ENCODE results near the gene STK39.
"Not testable (repeated sequence)": the region's sequence is repeated elsewhere in the genome, so short reads cannot be mapped to it uniquely, and the experiment has no call there.

Gene STK39

GRCh38 chr2:168134485-168134884, 112.9 kb downstream of the STK39 start:
- DNase-seq: no peak

DNA sequence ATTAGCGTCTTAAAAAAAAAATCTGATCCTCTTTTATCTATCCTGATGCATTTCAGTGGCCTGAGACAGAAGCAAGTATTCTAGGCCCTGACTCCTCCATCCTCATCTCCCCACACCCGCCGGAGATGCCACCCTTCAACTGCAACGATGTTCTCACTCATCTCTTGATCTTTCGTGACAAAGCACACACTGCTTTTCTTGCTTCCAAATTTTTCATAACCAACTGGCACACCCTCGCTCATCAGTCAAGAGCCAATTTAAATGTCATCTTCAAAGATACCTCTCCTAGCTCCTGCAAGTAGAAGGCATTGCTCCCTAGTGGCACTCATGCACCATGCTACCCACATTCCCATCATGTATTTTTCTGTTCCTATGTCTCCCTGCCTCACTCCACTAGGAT, 115.0 kb downstream of the STK39 start:
- DNase-seq: no peak

DNA sequence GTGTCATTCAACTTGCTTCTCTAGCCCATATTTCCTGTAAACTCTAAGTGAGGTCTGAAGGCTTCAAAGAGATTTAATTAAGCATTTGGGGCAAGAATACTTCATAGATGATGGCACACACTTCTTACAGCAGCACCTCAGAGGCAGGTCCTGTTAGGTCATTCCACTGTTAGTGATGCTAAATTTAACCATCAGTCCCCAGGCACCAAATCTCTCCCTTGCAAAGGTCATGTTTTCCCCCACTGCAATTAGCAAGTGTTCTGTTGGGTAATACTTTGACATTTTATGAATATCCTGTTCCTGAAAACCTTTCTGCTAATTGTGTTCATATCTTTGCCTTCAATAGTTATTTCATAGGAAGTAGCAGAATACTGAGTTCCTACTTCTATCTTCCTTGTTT, 117.0 kb downstream of the STK39 start:
- DNase-seq: no peak

DNA sequence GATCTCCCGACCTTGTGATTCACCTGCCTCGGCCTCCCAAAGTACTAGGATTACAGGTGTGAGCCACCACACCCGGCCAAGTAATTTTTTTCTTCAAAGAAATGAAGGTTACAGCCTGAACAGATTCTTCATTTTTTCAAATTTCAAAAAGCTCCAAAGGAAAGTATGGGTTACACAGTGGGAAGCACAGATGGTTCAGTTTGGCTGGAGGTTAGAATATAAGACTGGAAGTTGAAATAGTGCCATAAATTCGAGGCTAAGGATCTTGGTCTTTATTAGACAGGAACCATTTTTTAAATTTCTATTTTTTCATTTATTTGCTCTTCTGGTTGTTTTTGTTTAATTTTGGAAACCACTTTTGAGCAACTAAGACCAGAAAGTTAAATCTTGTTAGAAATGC, 120.0 kb downstream of the STK39 start:
- no peak for DNase-seq

GRCh38 chr2:168122210-168122609, 125.2 kb downstream of the STK39 start:
- not testable (repeated sequence) for DNase-seq

- no peak for DNase-seq
Observed at GRCh38 chr2:168120730-168121129, 126.7 kb downstream of the STK39 start.

DNA sequence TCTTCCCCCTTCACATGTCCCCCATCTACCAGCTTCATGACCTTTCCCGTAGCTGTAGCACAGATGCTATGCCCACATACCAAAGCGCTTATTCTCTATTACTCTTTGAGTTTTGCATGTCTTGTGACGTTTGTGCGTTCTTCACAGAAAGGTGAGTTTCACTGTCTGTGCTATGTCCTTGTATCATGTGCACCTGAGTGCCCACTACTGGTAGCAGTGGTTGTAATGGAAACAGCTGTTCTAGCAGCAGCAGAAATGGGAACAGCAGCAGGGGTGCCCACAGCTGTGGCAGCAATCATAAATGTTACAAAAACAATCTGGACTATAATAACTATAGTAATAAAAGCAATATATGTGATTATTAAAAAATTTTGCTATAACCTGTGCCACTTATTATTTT, 127.1 kb downstream of the STK39 start:
- DNase-seq: no peak

- no peak for DNase-seq
Observed at GRCh38 chr2:168119515-168120141, 127.8 kb downstream of the STK39 start.

DNA sequence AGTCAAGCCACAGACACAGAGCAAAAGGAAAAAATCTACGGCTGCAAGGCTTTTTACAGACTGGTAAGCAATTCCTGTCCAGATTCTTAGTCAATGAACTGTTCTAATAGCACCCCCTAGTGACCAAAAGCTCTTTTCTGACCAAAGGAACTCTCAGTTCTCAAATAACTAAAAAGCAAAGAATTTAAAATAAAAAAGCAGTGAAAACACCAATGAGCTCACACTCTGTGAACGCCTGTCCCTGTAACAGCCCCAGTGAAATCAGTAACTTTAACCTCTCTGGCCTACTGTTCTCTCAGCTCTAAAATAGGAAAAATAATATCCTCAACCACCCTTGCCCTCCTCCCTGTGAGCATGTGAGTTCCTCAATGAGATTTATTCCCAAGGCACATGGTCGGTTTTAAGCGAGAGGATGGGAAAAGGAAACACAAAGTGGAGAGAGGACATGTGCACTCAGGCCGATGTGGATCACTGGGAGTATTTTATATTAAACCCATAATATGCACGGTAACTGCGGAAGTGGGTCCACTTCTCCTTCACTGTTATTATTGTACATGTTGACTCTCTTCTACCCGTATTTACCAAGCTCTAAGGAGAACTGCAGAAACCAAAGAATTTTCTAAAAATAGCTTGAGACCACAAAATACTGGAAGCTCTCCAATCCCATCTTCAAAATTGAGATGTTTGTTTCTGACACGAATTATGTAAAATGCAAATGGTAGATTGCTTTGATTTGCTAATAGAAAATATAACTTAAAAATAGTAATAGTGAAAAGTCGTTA, 128.5 kb downstream of the STK39 start:
- no peak for DNase-seq

DNA sequence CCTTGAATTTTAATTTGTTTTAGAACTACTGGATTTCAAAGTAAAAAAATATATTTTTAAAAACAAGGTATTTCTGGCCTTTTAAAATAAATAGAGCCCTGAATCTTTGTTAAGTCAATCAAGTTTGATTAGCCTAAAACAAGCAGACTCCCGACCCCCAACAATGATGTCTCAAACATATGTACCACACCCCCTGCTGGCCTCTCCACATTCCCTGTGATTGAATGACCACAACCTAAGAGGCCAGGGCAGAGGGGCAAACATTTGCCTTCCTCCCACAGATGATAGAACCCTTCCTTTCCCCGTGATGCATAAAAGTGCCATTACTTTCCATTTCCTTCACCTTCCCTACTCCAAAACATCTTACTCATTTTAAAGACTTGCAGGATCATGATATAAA, 130.9 kb downstream of the STK39 start:
- DNase-seq: no peak

GRCh38 chr2:168114619-168115018, 132.8 kb downstream of the STK39 start:
- no peak for DNase-seq

GRCh38 chr2:168114040-168114439, 133.4 kb downstream of the STK39 start:
- DNase-seq: no peak

DNA sequence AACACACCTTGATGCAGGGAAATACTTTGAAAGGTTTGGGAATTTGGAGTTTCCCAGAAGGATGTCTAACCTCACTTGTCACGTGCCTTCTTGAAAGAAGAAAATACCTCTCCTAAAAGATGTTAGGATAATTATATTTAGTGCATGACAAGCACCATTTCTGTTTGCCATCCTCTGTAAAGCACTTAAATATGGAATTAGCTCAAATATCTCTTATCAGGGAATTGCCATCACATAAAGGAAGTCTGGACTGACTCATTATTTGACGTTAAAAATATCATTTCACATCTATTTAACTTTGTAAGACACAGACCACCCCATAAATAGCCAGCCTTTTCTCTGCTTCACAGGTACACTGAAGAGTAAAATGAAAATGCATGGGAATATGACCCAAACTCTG, 140.1 kb downstream of the STK39 start:
- DNase-seq: no peak

DNA sequence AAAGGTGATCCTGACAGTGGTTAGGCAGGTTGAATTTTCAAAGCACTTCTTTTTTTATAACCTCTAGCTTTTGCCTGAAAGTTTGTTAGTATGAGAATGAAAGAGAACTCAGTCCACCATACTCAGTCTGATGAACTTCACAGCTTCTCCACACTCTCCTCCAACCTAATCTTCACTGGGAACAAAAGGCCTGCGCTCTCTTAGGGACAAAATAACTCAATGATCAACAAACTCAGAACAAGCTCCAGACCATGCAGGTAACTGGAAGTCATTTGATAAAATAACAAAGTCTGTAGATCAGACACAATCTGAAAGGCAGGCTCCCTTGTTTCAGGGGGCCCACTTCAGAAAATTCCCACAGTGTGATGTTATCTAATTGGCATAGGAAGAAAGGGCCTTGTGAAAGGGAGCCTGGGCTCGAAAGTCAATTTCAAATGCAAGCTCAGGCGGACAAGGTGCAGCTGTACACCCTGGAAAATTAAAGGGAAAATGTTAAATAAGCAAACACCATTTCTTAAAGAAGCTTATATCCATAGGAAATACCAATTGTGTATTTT, 142.2 kb downstream of the STK39 start:
- DNase-seq: no peak

DNA sequence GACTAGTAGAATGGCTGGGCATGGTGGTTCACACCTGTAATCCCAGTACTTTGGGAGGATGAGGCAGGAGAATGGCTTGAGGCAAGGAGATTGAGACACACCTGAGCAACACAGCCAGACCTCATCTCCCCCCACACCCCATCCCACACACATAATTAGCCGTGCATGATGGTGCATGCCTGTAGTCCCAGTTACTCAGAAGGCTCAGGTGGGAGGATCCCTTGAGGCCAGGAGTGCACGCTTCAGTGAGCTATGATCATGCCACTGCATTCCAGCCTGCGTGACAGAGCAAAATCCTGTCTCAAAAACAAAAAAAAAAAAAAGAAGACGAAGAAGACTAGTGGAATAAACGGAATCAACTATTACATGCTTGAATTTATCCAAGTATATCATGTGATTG, 150.0 kb downstream of the STK39 start:
- no peak for DNase-seq

- DNase-seq: no peak
Observed at GRCh38 chr2:168096158-168096557, 151.2 kb downstream of the STK39 start.

GRCh38 chr2:168091986-168092385, 155.4 kb downstream of the STK39 start:
- no peak for DNase-seq

DNA sequence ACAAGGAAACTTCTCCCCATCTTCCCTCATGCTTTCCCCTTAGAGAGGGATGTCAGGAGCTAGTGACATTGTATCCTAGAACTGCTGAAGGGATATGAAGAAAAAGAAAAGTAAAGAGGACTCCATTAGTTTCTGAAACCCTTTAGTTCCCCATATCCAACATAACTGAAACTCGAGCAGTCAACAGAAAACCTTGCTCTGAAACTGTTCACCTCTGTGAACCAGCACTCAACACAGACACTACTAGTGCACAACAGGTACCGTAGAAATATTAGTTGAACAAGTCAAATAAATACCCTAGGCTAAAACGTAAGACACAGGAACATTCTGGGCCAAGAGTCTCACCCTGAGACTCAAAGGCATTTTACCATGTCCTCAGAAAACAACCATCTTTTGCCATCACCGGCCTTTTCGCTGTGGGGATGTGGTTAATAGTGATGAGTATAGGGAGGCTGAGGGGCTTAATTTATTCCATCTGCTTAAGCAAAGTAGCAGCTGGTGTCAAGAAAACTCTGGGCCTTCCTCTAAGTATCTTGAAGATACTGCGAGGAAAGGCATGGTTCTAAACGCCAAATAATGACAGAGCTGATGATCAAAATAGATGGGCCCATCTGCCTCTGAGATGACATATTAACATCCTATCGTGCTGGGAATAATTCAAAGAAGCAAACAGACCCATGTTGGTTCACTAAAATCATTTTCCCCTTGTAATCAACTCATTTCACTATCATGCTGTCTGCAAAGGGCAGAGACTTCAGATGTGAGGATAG, 156.8 kb downstream of the STK39 start:
- no peak for DNase-seq

DNA sequence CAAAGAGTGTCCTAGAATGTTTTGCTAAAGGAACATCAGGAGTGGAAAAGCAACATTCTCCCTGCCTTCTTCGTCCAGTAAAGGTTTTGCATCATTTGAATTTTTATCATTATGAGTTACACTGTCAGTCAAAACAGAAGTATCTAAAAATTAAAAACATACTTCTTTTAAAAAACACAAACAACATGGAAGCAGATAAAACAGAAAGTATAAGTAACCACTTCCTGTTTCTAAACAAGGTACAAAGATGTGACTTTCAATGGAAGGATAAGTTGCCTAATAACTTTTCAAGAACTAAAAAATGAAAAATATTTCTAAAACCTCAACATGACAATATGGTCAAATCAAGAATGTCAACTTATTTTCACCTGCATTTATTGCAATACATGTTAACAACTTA, 158.2 kb downstream of the STK39 start:
- DNase-seq: no peak

DNA sequence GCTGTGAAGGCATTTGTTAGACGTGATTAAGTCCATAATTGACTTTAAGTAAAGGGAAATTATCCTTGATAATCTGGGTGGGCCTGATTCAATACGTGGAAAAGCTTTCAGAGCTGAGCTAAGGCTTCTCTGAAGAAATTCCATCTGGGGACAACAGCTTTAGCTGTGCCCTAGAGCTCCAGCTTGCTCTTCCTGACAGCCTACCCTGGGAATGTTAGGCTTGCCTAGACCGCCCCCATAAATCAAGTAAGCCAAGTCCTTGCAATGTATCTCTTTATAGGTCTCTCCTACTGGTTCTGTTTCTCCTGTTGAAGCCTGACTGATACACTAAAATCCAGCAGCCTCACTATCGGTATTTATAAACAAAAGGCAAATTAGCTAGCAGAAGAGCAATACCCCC, 160.0 kb downstream of the STK39 start:
- DNase-seq: no peak

DNA sequence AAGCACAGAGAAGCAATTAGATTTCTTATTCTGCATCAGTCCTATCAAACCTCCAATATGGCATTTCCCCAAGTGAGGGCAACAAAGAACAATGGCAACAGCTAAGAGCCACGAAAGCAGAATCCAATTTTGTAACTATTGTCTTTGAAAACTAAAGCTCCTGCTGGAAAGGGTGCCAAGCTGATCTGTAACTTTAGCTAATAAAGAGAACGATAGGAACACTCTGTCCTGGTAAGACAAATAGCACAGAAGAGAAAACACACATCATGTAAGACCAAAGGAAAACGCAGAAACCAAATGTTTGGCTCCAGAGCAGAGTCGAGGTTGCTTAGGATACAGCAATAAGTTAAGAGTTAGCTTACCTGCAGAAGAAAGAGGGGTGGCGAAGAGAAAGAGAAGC, 160.5 kb downstream of the STK39 start:
- DNase-seq: no peak

- DNase-seq: no peak
Observed at GRCh38 chr2:168085801-168086361, 161.5 kb downstream of the STK39 start.

GRCh38 chr2:168084288-168084687, 163.1 kb downstream of the STK39 start:
- no peak for DNase-seq
